ENCODE data around the gene BTBD19. TPM values are rescaled to one million over a fixed set of nuclear protein-coding genes. Genes with fewer than 3 reads are reported as not detected.
A peak's percentile ranks its signal among the peaks of the same experiment; 100 is the strongest.

The BTBD19 gene
- total RNA-seq, 1 donor from 2014 or later: 10.4 TPM

DNA sequence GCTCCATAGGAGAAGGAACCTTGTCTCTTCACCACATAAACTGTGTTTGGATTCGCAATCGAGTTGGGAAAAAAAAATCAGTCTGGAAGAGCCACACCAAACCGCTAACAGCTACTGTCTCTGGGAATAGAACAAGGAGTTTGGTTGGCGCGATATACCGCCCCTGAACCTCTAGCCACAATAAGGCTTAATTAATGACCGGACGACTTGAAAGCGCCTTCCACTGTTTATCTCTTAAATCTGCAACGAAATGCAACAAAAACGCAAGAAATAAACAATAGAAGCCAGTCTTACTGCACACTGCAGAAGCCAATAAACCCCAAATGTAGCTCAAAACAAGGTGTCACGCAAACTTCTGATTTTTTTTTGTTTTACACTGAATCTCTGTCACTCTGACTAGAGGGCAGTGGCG is 10.9 kb downstream of the BTBD19 start:
- H3K27me3 Mint-ChIP-seq (ENCODE audit: unreplicated experiment): peaks cover 14% of the 10 kb centered on the region
- H3K9me3 Mint-ChIP-seq (ENCODE audit: unreplicated experiment): no peaks in the 10 kb centered on the region
- TF ChIP-seq, protein P1, sequence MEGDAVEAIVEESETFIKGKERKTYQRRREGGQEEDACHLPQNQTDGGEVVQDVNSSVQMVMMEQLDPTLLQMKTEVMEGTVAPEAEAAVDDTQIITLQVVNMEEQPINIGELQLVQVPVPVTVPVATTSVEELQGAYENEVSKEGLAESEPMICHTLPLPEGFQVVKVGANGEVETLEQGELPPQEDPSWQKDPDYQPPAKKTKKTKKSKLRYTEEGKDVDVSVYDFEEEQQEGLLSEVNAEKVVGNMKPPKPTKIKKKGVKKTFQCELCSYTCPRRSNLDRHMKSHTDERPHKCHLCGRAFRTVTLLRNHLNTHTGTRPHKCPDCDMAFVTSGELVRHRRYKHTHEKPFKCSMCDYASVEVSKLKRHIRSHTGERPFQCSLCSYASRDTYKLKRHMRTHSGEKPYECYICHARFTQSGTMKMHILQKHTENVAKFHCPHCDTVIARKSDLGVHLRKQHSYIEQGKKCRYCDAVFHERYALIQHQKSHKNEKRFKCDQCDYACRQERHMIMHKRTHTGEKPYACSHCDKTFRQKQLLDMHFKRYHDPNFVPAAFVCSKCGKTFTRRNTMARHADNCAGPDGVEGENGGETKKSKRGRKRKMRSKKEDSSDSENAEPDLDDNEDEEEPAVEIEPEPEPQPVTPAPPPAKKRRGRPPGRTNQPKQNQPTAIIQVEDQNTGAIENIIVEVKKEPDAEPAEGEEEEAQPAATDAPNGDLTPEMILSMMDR (IDR thresholded peaks at IDR 0.05; ENCODE audit: unreplicated experiment): no peak
- H3K4me3 Mint-ChIP-seq (ENCODE audit: unreplicated experiment): peak overlapping the region; percentile 87
- peaks cover 11% of the 10 kb centered on the region for H3K36me3 Mint-ChIP-seq (ENCODE audit: low read depth, unreplicated experiment)
- peaks cover 21% of the 10 kb centered on the region for H3K4me1 Mint-ChIP-seq (ENCODE audit: unreplicated experiment)
- no peak for DNase-seq (ENCODE audit: low spot score)
- H3K27ac Mint-ChIP-seq (ENCODE audit: unreplicated experiment): peak overlapping the region; percentile 99

DNA sequence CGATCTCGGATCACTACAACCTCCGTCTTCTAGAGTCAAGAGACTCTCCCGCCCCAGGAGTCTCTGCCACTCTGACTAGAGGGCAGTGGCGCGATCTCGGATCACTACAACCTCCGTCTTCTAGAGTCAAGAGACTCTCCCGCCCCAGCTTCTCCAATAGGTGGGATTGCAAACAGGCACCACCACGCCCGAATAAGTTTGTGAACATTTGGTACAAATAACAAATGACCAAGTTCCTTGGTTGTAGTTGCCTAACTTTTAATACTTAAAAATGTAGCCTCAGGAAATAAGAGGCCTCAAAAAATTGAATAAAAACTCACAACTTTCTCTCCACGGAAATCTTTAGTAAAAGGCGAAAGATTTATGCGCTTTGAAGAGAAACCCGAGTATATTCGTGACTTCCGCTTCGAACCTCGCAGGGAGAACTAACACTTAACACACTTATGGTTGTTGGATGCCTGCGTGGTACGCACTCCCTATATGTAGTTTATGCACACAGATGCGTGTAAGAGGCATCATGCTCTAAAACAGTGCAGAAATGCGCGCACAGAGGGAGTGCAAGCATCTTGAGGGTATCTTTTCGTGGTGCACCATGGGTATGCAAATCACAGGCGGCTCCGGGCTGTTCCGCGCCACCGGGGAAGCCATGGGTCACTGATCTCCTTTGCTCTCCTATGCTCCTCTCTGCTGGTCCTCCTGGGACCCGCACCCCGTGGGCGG is 11.4 kb downstream of the BTBD19 start:
- H3K4me1 Mint-ChIP-seq (ENCODE audit: unreplicated experiment): peaks cover 20% of the 10 kb centered on the region
- no peaks in the 10 kb centered on the region for H3K9me3 Mint-ChIP-seq (ENCODE audit: unreplicated experiment)

DNA sequence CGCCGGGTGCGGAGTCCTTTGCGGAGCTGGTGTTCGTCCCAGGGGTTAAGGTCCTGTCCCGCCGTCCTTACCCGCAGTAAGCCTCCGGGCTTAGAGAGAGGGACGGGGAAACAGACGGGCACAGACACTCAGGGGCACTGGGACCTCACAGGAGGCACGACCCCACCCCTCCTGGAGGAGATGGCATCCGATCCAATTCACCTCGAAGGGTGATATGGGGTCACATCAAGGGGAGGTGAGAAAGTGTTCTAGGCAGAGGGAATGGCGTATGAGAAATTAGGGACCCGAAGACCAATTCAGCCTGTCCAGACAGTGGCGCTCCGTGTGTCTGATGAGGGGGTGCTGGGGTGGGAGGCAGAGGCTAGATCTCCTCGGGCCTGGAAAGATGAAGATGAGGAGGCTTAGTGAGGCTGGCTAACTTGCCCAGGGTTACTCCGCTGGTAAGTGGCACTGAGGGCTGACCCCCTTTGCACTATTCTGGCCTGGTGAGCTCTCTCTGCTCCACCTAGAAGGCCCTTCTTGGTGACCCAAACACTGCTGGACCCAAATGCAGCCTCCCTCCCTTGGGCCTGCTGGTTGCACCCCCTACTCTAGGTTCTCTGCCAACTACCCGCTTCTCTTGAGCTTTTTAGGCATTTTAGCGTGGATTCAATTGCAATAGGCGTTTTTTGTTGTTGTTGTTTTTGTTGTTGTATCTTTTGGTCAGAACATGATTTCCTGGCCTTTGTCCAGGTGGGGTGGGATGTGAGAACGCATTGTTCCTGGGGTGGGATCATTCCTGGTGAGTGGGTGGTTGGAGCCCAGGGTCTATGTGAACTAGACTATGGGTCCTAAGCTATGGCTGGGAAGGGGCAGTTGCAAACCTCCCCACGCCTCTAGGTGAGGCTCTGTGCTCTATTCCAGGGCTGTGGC is 12.3 kb downstream of the BTBD19 start:
- Mint-ChIP-seq H3K4me3 (ENCODE audit: unreplicated experiment) (peak overlapping the region; percentile 87), H3K36me3 (ENCODE audit: low read depth, unreplicated experiment) (peaks cover 1% of the 10 kb centered on the region), H3K9me3 (ENCODE audit: unreplicated experiment) (no peaks in the 10 kb centered on the region), H3K4me1 (ENCODE audit: unreplicated experiment) (peaks cover 14% of the 10 kb centered on the region), H3K27ac (ENCODE audit: unreplicated experiment) (peak overlapping the region; percentile 99), H3K27me3 (ENCODE audit: unreplicated experiment) (peaks cover 10% of the 10 kb centered on the region)
- TF ChIP-seq, protein P1 (IDR thresholded peaks at IDR 0.05; ENCODE audit: unreplicated experiment): no peak
- DNase-seq (ENCODE audit: low spot score): no peak

More for the DNA sequence above, 11.4 kb downstream of the BTBD19 start:
- peak overlapping the region; percentile 87 for H3K4me3 Mint-ChIP-seq (ENCODE audit: unreplicated experiment)
- peak overlapping the region; percentile 99 for H3K27ac Mint-ChIP-seq (ENCODE audit: unreplicated experiment)
- peak; percentile 69 for DNase-seq (ENCODE audit: low spot score)
- TF ChIP-seq, protein P1 (IDR thresholded peaks at IDR 0.05; ENCODE audit: unreplicated experiment): no peak
- peaks cover 9% of the 10 kb centered on the region for H3K36me3 Mint-ChIP-seq (ENCODE audit: low read depth, unreplicated experiment)
- H3K27me3 Mint-ChIP-seq (ENCODE audit: unreplicated experiment): peaks cover 10% of the 10 kb centered on the region

DNA sequence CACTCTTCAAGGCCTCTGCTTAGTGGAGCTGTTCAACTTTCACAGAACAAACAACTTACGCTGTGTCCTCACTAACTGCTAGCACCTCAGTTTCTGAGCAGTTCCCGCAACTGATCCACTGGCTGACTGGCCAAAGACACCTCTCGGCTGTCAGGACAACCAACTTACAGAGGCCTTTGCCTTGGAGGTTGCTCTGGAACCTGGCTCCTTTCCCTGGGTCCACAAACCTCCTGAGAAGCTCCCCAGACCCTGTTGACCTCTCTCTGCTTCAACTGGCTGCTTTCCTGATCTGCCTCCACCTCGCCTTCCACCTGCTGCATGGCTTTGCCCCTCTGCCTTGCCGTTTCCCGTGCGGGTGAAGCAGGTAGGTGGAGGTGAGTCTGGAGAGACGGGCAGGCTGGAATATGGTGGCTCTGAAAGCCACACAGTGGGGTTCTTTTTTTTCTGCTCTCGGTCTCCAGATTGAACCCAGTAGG is 13.0 kb downstream of the BTBD19 start:
- TF ChIP-seq, protein P1 (IDR thresholded peaks at IDR 0.05; ENCODE audit: unreplicated experiment): no peak
- Mint-ChIP-seq H3K9me3 (ENCODE audit: unreplicated experiment) (no peaks in the 10 kb centered on the region), H3K27ac (ENCODE audit: unreplicated experiment) (peak overlapping the region; percentile 75), H3K36me3 (ENCODE audit: low read depth, unreplicated experiment) (no peaks in the 10 kb centered on the region), H3K4me3 (ENCODE audit: unreplicated experiment) (peak overlapping the region; percentile 73), H3K27me3 (ENCODE audit: unreplicated experiment) (peaks cover 10% of the 10 kb centered on the region), H3K4me1 (ENCODE audit: unreplicated experiment) (peaks cover 15% of the 10 kb centered on the region)
- no peak for DNase-seq (ENCODE audit: low spot score)

Data from endothelial cell (in vitro differentiated cells).